DOHH2 (cell line): Measurements from ENCODE around the gene MYCBP2.

ENCODE experiments used
- CTCF ChIP-seq: fragments of 200-600 bp; sonication (generic); IDR thresholded peaks from one replicate; pipeline ENCODE4 v1.5.1; 2014; ENCODE audit warnings: antibody characterized with exemption, mild to moderate bottlenecking, low read depth, low read length; ENCODE audit not compliant: poor library complexity, severe bottlenecking
- EZH2phosphoT487 ChIP-seq: fragments of 200-600 bp; sonication (generic); IDR thresholded peaks from 2 replicates; pipeline ENCODE4 v1.6.1; 2017; ENCODE audit warnings: borderline replicate concordance, mild to moderate bottlenecking, antibody characterized with exemption, low read length, moderate library complexity, mixed read lengths

DNA sequence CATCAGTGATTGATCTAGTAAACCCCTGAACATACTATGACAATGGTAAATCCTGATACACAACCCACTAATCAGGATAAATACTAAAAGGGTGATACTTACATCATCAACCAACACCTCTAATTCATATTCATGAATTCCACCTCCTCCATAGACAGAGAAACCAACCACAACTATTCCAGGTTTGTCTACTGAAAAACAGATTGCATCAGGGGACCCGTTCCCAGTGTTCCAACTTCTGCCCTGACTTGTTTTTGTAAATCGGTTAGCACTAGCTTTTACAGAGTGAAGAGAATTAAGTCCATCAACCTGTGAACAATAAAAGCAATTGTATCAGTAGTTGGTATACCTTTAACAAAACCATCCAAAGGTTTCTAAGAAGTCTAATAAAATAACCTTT lies 149.2 kb downstream of the MYCBP2 start:
- TF ChIP-seq CTCF: no peak
- no peak for TF ChIP-seq EZH2phosphoT487
